ENCODE results near the gene FOLR2. TPM values are rescaled to one million over a fixed set of nuclear protein-coding genes. Genes with fewer than 3 reads are reported as not detected.

Gene FOLR2
- total RNA-seq, 2 donors from 2014 or later, result not detected

GRCh38 chr11:72244060-72244360 is 27.4 kb downstream of the FOLR2 start, which contains the start of gene PHOX2A:
Gene PHOX2A (minus strand): TSS chr11:72244176. CDS start chr11:72244004, 172 bp downstream.
- H3K4me3 Mint-ChIP-seq, result peak within 1 kb of the TSS; percentile 26 to 51

GRCh38 chr11:72244361-72245262 is 28.0 kb downstream of the FOLR2 start:
- no peak for DNase-seq
- H3K4me1 Mint-ChIP-seq (ENCODE audit: low read depth), result peaks cover 17% of the 10 kb centered on the region
- peak overlapping the region; percentile 26 to 42 for H3K4me3 Mint-ChIP-seq
- no peak for ATAC-seq (replicated peaks in 1 of 2)
- no peaks in the 10 kb centered on the region for H3K9me3 Mint-ChIP-seq
- peaks cover 0 to 5% of the 10 kb centered on the region in 2 donors for H3K36me3 Mint-ChIP-seq (ENCODE audit: insufficient read depth in 2 of 2)
- peaks cover 39% of the 10 kb centered on the region for H3K27me3 Mint-ChIP-seq (ENCODE audit: low read depth)
- no peak overlapping the region for H3K27ac Mint-ChIP-seq

More at GRCh38 chr11:72244060-72244360, 27.4 kb downstream of the FOLR2 start, which contains the start of gene PHOX2A:
- no peaks in the 10 kb centered on the region for H3K9me3 Mint-ChIP-seq
- peaks cover 43% of the 10 kb centered on the region for H3K27me3 Mint-ChIP-seq (ENCODE audit: low read depth)
- DNase-seq (no peak), ATAC-seq (replicated peaks in 1 of 2) (peak in 1 of 2 donors; percentile 10)
- no peak within 1 kb of the TSS for H3K27ac Mint-ChIP-seq
- H3K36me3 Mint-ChIP-seq (ENCODE audit: insufficient read depth in 2 of 2), result peaks cover 0 to 5% of the 10 kb centered on the region in 2 donors
- H3K4me1 Mint-ChIP-seq (ENCODE audit: low read depth), result peaks cover 22% of the 10 kb centered on the region

GRCh38 chr11:72245263-72245816 is 28.7 kb downstream of the FOLR2 start:
- H3K4me1 Mint-ChIP-seq (ENCODE audit: low read depth), result peaks cover 14% of the 10 kb centered on the region
- no peaks in the 10 kb centered on the region for H3K9me3 Mint-ChIP-seq
- H3K27me3 Mint-ChIP-seq (ENCODE audit: low read depth), result peaks cover 39% of the 10 kb centered on the region
- DNase-seq (no peak), ATAC-seq (replicated peaks in 1 of 2) (no peak)
- H3K4me3 Mint-ChIP-seq, result no peak overlapping the region
- no peak overlapping the region for H3K27ac Mint-ChIP-seq
- peaks cover 0 to 5% of the 10 kb centered on the region in 2 donors for H3K36me3 Mint-ChIP-seq (ENCODE audit: insufficient read depth in 2 of 2)

GRCh38 chr11:72247584-72247983 is 31.0 kb downstream of the FOLR2 start:
- Mint-ChIP-seq H3K9me3 (no peaks in the 10 kb centered on the region), H3K4me1 (ENCODE audit: low read depth) (no peaks in the 10 kb centered on the region), H3K27me3 (ENCODE audit: low read depth) (peaks cover 17% of the 10 kb centered on the region), H3K27ac (no peak overlapping the region), H3K36me3 (ENCODE audit: insufficient read depth in 2 of 2) (peaks cover 0 to 2% of the 10 kb centered on the region in 2 donors), H3K4me3 (no peak overlapping the region)
- DNase-seq, result no peak
- ATAC-seq (replicated peaks in 1 of 2), result no peak

GRCh38 chr11:72249961-72250360 is 33.4 kb downstream of the FOLR2 start:
- no peaks in the 10 kb centered on the region for H3K9me3 Mint-ChIP-seq
- H3K36me3 Mint-ChIP-seq (ENCODE audit: insufficient read depth in 2 of 2), result no peaks in the 10 kb centered on the region
- no peak for DNase-seq
- H3K4me3 Mint-ChIP-seq, result no peak overlapping the region
- no peaks in the 10 kb centered on the region for H3K4me1 Mint-ChIP-seq (ENCODE audit: low read depth)
- no peak overlapping the region for H3K27ac Mint-ChIP-seq
- peaks cover 19% of the 10 kb centered on the region for H3K27me3 Mint-ChIP-seq (ENCODE audit: low read depth)
- no peak for ATAC-seq (replicated peaks in 1 of 2)

GRCh38 chr11:72250661-72251464 is 34.3 kb downstream of the FOLR2 start:
- Mint-ChIP-seq H3K9me3 (no peaks in the 10 kb centered on the region), H3K4me1 (ENCODE audit: low read depth) (no peaks in the 10 kb centered on the region), H3K36me3 (ENCODE audit: insufficient read depth in 2 of 2) (no peaks in the 10 kb centered on the region), H3K4me3 (no peak overlapping the region), H3K27me3 (ENCODE audit: low read depth) (peaks cover 26% of the 10 kb centered on the region), H3K27ac (no peak overlapping the region)
- ATAC-seq (replicated peaks in 1 of 2), result no peak
- DNase-seq, result no peak

GRCh38 chr11:72251614-72252013 is 35.0 kb downstream of the FOLR2 start:
- Mint-ChIP-seq H3K27ac (no peak overlapping the region), H3K4me3 (no peak overlapping the region), H3K27me3 (ENCODE audit: low read depth) (peaks cover 26% of the 10 kb centered on the region), H3K9me3 (no peaks in the 10 kb centered on the region), H3K36me3 (ENCODE audit: insufficient read depth in 2 of 2) (no peaks in the 10 kb centered on the region), H3K4me1 (ENCODE audit: low read depth) (no peaks in the 10 kb centered on the region)
- ATAC-seq (replicated peaks in 1 of 2) (no peak), DNase-seq (no peak)

- H3K4me1 Mint-ChIP-seq (ENCODE audit: low read depth), result no peaks in the 10 kb centered on the region
- DNase-seq (no peak), ATAC-seq (replicated peaks in 1 of 2) (no peak)
These were observed 36.8 kb downstream of the FOLR2 start for GRCh38 chr11:72253392-72253791.

GRCh38 chr11:72254299-72254993 is 37.9 kb downstream of the FOLR2 start:
- ATAC-seq (replicated peaks in 1 of 2) (no peak), DNase-seq (no peak)
- no peak overlapping the region for H3K4me3 Mint-ChIP-seq
- no peaks in the 10 kb centered on the region for H3K9me3 Mint-ChIP-seq
- peaks cover 25% of the 10 kb centered on the region for H3K27me3 Mint-ChIP-seq (ENCODE audit: low read depth)
- no peaks in the 10 kb centered on the region for H3K4me1 Mint-ChIP-seq (ENCODE audit: low read depth)
- H3K27ac Mint-ChIP-seq, result no peak overlapping the region
- H3K36me3 Mint-ChIP-seq (ENCODE audit: insufficient read depth in 2 of 2), result no peaks in the 10 kb centered on the region

More at GRCh38 chr11:72253392-72253791, 36.8 kb downstream of the FOLR2 start:
- no peaks in the 10 kb centered on the region for H3K36me3 Mint-ChIP-seq (ENCODE audit: insufficient read depth in 2 of 2)
- H3K27ac Mint-ChIP-seq, result no peak overlapping the region
- no peaks in the 10 kb centered on the region for H3K9me3 Mint-ChIP-seq
- peaks cover 26% of the 10 kb centered on the region for H3K27me3 Mint-ChIP-seq (ENCODE audit: low read depth)
- H3K4me3 Mint-ChIP-seq, result no peak overlapping the region

- ATAC-seq (replicated peaks in 1 of 2) (no peak), DNase-seq (no peak)
- Mint-ChIP-seq H3K9me3 (no peaks in the 10 kb centered on the region), H3K27me3 (ENCODE audit: low read depth) (peaks cover 19% of the 10 kb centered on the region), H3K36me3 (ENCODE audit: insufficient read depth in 2 of 2) (no peaks in the 10 kb centered on the region), H3K27ac (no peak overlapping the region), H3K4me3 (no peak overlapping the region), H3K4me1 (ENCODE audit: low read depth) (peaks cover 1% of the 10 kb centered on the region)
These were observed 41.0 kb downstream of the FOLR2 start for GRCh38 chr11:72257570-72257969.

GRCh38 chr11:72259490-72259889 is 42.9 kb downstream of the FOLR2 start:
- no peak for DNase-seq
- peaks cover 0 to 6% of the 10 kb centered on the region in 2 donors for H3K9me3 Mint-ChIP-seq
- no peak overlapping the region for H3K4me3 Mint-ChIP-seq
- peaks cover 0 to 2% of the 10 kb centered on the region in 2 donors for H3K36me3 Mint-ChIP-seq (ENCODE audit: insufficient read depth in 2 of 2)
- peaks cover 18% of the 10 kb centered on the region for H3K27me3 Mint-ChIP-seq (ENCODE audit: low read depth)
- H3K4me1 Mint-ChIP-seq (ENCODE audit: low read depth), result peaks cover 10% of the 10 kb centered on the region
- ATAC-seq (replicated peaks in 1 of 2), result no peak
- no peak overlapping the region for H3K27ac Mint-ChIP-seq

- Mint-ChIP-seq H3K4me1 (ENCODE audit: low read depth) (peaks cover 11% of the 10 kb centered on the region), H3K36me3 (ENCODE audit: insufficient read depth in 2 of 2) (peaks cover 0 to 2% of the 10 kb centered on the region in 2 donors), H3K9me3 (peaks cover 0 to 7% of the 10 kb centered on the region in 2 donors), H3K27me3 (ENCODE audit: low read depth) (peaks cover 14% of the 10 kb centered on the region), H3K27ac (no peak overlapping the region), H3K4me3 (no peak overlapping the region)
- ATAC-seq (replicated peaks in 1 of 2), result no peak
- DNase-seq, result no peak
These were observed 44.0 kb downstream of the FOLR2 start for GRCh38 chr11:72260574-72260973.
